AML-193 (cell line): ENCODE data around the gene SLC66A2.

Experiments used
- DNase-seq, 2 experiments: peaks; one replicate each; lab custom pipeline; 2025; lab: John Stamatoyannopoulos, UW

SLC66A2 gene

DNA sequence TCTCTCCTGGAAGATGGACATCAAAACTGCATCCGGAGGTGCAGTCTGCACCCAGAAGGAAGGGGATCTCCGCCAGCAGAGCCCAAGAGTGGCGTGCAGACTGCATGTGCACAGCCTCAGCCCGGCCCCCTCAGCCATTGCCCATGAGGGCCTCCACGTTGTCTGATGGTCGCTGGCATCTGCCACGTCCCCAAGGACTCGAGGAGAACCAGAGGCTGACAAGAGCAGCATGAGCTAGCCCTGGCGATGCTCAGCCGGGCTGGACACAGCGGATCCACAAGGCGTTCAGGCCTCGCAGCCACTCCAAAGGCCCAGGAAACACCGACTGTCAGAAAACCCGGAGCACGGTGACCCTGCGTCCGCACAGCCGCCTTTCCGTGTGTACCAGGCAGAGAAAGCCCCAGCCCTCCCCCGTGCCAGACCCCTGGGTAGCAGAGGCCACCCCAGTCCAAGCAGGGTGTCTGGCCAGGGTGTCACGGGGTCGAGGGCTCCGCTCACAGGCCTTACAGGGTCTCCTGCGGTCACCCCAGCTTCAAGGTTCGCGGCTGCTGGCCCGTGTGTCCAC is 48.3 kb downstream of the SLC66A2 start:
- no peak for DNase-seq

- DNase-seq = no peak
Observed at GRCh38 chr18:79902640-79903039, 48.8 kb downstream of the SLC66A2 start.

GRCh38 chr18:79902075-79902474 is 49.4 kb downstream of the SLC66A2 start:
- no peak for DNase-seq

DNA sequence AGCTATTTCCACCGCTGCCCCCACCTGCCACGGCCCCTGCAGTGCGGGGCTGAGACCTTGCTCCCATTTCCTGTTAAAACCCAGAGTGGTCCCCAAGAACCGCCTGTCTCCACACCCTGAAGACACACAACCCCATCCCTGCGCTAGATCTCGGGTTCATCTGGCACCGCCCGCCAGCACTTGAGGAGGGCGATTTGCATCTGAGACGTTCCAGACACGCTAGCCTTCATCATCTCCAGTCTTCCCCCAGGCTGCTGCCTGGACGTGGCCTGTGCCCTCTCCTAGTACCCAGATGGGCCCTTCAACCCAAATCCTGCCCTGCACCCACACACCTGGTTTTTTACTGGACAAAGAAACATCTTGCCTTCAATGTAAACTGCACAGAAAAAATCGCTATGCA is 49.8 kb downstream of the SLC66A2 start:
- DNase-seq = no peak

DNA sequence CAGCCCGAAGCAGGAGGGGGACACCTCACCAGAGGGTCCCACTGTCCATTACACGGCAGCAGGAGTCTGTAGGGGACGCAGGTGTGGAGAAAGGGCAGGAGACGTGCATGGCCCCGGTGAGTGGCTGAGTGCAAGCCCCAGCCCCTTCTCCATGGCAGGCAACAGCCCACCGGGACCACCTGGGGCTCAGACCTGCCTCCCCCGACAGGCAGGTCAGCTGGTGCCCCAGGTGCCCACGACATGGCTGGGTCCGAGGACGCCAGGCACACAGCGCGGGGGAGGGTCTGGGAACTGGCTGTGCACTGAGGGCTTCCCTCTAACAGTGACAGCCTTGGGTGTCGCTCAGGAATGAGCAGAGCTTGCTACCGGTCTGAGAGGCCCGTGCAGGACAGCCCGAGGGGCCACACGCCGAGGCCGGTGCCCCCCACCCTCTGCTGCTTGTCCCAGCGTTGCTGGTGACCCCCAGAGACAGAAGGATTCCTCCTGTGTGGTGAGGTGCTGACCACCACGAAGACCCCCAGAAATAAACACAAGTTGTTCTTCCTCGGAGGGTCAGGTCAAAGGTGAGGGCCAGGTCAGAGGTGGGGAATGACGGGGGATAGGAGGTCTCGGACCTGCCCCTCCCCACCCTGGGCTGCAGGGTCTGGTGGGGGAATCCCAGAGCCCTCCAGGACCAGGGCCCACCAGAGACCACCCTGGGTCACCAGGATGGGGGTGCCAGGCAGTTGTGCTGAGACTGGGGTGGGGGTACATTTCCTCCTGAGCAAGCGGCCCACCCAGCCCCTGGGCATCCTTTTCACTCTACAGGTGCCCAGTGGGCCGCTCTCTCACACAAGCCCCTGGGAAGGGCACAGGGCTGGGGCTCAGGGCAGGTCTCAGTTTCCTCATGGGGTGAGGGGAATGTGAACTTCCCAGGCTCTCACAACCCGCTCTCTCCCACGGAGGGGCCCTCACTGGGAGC is 50.6 kb downstream of the SLC66A2 start:
- DNase-seq = no peak

DNA sequence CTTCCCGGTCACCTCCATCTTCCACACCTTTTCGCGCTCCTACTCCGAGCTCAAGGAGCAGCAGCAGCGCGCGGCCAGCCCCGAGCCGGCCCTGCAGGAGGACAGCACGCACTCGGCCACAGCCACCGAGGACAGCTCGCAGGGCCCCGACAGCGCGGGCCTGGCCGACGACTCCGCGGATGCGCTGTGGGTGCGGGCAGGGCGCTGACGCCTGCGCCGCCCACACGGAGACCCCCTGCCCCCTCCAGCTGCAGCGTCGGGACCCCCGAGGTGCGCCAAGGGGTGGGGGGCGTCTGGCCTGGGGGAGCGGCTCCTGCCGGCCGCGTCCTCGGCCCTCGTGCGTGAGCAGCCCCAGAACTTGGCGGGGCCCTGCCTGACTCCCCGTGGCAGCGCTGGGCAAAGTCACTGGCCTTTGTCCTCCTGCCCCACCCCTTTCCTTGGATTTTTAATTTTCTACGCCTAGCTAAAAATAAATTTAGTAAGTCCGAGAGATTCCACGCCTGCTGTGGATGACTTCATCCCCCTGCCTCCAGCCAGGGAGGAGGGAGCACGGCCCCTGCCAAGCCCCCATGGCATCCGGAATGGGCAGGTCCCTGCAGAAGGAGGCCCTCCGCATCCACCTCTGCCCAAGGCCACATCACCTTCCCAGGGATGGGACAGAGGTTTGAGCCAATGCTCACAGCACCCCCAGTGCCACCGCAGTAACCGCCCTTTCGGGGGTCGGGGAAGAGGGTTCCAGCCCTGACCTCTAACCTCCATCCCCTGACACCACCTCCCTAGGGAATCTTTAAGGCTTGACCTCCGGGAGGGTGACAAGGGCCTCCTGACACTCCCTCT is 51.6 kb downstream of the SLC66A2 start:
- no peak for DNase-seq

- DNase-seq = no peak
Observed at GRCh38 chr18:79898952-79899608, 52.4 kb downstream of the SLC66A2 start.

- no peak for DNase-seq
Observed at GRCh38 chr18:79897940-79898625, 53.4 kb downstream of the SLC66A2 start.

DNA sequence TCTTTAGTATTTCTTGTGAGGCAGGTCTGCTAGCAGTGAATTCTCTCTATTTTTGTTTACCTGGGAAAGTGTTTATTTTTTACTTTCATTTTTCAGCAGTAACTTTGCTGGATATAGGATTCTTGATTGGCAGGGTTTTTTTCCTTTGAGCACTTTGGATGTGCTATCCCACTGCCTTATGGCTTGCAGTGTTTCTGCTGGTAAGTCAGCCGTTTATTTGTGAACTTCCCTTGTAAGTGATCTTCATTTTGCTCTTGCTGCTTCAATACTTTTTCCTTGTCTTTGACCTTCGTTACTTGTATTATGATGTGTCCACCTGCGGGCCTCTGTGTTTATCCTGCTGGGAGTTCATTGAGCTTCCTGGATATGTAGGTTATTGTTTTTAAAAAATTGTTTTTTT is 54.7 kb downstream of the SLC66A2 start:
- no peak for DNase-seq

- DNase-seq = no peak
Observed at GRCh38 chr18:79890674-79891073, 60.8 kb downstream of the SLC66A2 start.

DNA sequence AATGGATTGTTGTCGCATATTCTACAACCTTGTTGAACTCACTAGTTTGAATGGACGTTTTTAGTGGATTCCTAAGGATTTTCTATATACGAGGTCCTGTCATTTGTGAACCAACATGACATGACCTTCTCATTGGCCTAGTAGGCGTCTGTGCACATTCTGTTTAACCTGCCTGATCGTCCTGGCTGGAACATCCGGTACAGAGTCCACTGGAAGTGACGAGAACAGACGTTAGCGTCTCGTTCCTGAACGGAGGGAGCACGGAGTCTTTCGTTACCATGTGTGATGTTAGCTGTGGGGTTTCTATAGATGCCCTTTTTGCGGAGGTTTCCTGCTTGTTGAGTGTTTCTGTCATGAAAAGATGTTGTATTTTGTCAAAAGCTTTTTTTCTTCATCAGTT is 61.9 kb downstream of the SLC66A2 start:
- no peak for DNase-seq

GRCh38 chr18:79888016-79888415 is 63.4 kb downstream of the SLC66A2 start:
- DNase-seq = no peak

- DNase-seq = no peak
Observed at GRCh38 chr18:79887181-79888000, 64.1 kb downstream of the SLC66A2 start.

DNA sequence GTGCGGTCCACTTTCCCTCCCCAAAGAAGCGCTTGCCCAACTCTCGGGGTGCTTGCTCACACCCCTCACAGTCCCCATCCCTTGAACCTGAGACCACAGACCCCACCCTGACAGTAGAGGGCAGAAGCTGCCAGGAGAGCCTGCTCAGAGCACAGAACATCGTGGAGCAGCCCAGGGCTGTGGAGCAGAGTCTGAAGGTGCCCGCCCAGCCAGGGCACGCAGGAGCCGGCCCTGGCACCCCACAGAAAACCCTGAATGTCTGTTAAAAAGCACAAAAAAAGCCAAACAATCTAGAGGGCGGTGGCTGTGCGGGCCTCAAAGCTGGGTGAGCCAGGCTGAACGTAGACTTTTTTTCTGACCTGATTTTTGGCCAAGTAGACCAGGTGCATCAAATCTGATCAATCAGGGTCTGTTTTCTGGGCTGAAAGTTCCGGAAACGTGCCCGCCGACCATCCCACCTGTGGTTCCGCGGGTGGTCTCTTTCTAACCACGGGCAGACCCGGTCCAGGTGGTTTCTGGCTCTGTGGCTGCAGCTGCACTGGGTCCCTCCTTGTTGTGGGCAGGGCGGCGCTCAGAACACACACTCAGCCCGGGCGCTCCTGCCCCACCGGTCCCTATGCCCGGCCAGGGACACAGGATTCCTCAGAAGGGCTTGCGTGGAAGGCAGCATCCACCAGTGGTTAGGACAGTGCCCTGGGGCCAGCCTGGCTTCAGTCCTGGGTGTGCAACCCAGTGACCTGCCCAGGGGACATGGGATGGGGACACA is 66.3 kb downstream of the SLC66A2 start:
- DNase-seq = no peak

GRCh38 chr18:79884294-79884962 is 67.0 kb downstream of the SLC66A2 start:
- no peak for DNase-seq

- DNase-seq = no peak
Observed at GRCh38 chr18:79883461-79884293, 67.8 kb downstream of the SLC66A2 start.

DNA sequence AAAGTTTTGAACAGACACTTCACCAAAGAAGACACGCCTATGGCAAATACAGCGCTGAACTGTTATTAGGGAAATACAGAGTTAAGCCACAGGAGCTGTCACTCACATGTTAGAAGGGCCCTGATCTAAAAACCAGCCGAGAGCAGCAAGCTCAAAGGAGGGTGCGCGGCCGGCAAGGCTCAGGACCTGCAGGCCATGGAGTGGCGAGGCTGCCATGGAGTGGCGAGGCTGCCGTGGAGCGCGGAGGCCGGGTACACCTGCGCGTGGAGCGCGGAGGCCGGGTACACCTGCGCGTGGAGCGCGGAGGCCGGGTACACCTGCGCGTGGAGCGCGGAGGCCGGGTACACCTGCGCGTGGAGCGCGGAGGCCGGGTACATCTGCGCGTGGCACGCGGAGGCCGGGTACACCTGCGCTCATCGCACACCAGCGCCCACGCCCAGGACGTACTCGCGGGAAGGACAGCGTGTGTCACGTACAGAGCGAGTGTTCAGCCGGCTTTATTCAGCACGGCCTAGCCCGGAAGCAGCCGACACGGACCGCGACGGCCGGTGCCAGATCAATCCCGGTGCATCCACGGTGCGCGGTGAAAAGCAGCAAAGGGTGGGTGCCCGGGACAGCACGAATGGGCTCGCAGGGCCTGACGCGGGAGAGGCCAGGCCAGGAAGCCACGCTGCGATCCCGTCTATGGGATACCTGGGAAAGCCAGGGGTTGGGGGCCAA is 68.8 kb downstream of the SLC66A2 start:
- no peak for DNase-seq

GRCh38 chr18:79881695-79882094 is 69.8 kb downstream of the SLC66A2 start:
- DNase-seq = no peak
